Activated naive CD8-positive, alpha-beta T cell treated with anti-CD3 and anti-CD28 coated beads, Interleukin-2, amount 10 ng/mL, durations not matched to agents 7 days and 5 days (primary cell): ENCODE data around the gene ERMAP. TPM values are rescaled to one million over a fixed set of nuclear protein-coding genes. Genes with fewer than 3 reads are reported as not detected.
"Not testable (repeated sequence)": the region's sequence is repeated elsewhere in the genome, so short reads cannot be mapped to it uniquely, and the experiment has no call there.

Experiments
- ATAC-seq: fragments of 150-1000 bp; cut with Tn5 transposase; one replicate; pipeline ENCODE4 v1.10.0; 2021; ENCODE audit warnings: low read depth, moderate library complexity
- POLR2A ChIA-PET: fragments of 350-600 bp; sonication (Branson Sonifier 250); formaldehyde crosslinking; loops from one replicate; lab custom pipeline; 2021; ENCODE audit warnings: antibody characterized with exemption; lab: Charles Lee
- DNase-seq: peaks from one replicate; pipeline ENCODE4 v3.0.0; 2021
- H3K27ac Mint-ChIP-seq: one replicate; pipeline ENCODE4 v1.8.0; 2022; ENCODE audit warnings: mild to moderate bottlenecking, mixed read lengths
- H3K27me3 Mint-ChIP-seq: one replicate; pipeline ENCODE4 v1.8.0; 2022; ENCODE audit warnings: mild to moderate bottlenecking, moderate library complexity, mixed read lengths
- H3K36me3 Mint-ChIP-seq: one replicate; pipeline ENCODE4 v1.8.0; 2021; ENCODE audit warnings: mild to moderate bottlenecking, mixed read lengths
- H3K4me1 Mint-ChIP-seq: one replicate; pipeline ENCODE4 v1.8.0; 2021; ENCODE audit warnings: mixed read lengths
- H3K4me3 Mint-ChIP-seq: one replicate; pipeline ENCODE4 v1.8.0; 2022; ENCODE audit warnings: mild to moderate bottlenecking, moderate library complexity, mixed read lengths
- H3K9me3 Mint-ChIP-seq: one replicate; pipeline ENCODE4 v1.8.0; 2021; ENCODE audit warnings: mixed read lengths
- total RNA-seq, 2 experiments: library from RNA; stranded (reverse); gene quantifications; one replicate each; pipeline ENCODE4 v1.2.3, GENCODE V29; 2021

The ERMAP gene
- total RNA-seq, 2 experiments from 2014 or later: 3.9 to 5.0 TPM

- H3K36me3 Mint-ChIP-seq: peaks cover 11% of the 10 kb centered on the region
- peak within 1 kb of the TSS; percentile 68 for H3K27ac Mint-ChIP-seq
- ATAC-seq (peak; percentile 88), DNase-seq (peak; percentile 65)
- POLR2A ChIA-PET: interaction anchor here (0.6 to 1.9 kb wide), 5 partner anchors 17 to 124 kb away, joined by 3 to 11 read pairs (median 3); partner anchors contain the start of genes C1orf50 and P3H1
- H3K4me1 Mint-ChIP-seq: peaks cover 8% of the 10 kb centered on the region
- H3K9me3 Mint-ChIP-seq: no peaks in the 10 kb centered on the region
- no peaks in the 10 kb centered on the region for H3K27me3 Mint-ChIP-seq
- peak within 1 kb of the TSS; percentile 79 for H3K4me3 Mint-ChIP-seq
Observed at GRCh38 chr1:42784946-42785693, 31.8 kb upstream of the ERMAP start, which contains the start of gene TMEM269. Gene TMEM269 (plus strand): TSS chr1:42784991. CDS start chr1:42789894, 4,903 bp downstream.

- no peak for ATAC-seq
- Mint-ChIP-seq H3K36me3 (peaks cover 5% of the 10 kb centered on the region), H3K27ac (peak overlapping the region; percentile 68), H3K9me3 (no peaks in the 10 kb centered on the region), H3K4me1 (peaks cover 8% of the 10 kb centered on the region), H3K4me3 (peak overlapping the region; percentile 79), H3K27me3 (no peaks in the 10 kb centered on the region)
- POLR2A ChIA-PET: interaction anchor here (1.0 kb wide), 1 partner anchor 24 kb away, joined by 3 read pairs; no protein-coding TSS in a partner anchor
- no peak for DNase-seq
Observed at GRCh38 chr1:42786097-42786496, 30.8 kb upstream of the ERMAP start.

GRCh38 chr1:42788021-42788420, 28.9 kb upstream of the ERMAP start:
- H3K4me1 Mint-ChIP-seq: peaks cover 8% of the 10 kb centered on the region
- POLR2A ChIA-PET: interaction anchor here (1.4 kb wide), 1 partner anchor 21 kb away, joined by 3 read pairs; the partner anchor contains the start of genes C1orf50 and P3H1
- H3K9me3 Mint-ChIP-seq: no peaks in the 10 kb centered on the region
- DNase-seq: no peak
- H3K27ac Mint-ChIP-seq: no peak overlapping the region
- H3K4me3 Mint-ChIP-seq: no peak overlapping the region
- H3K27me3 Mint-ChIP-seq: no peaks in the 10 kb centered on the region
- H3K36me3 Mint-ChIP-seq: no peaks in the 10 kb centered on the region
- ATAC-seq: no peak

- H3K36me3 Mint-ChIP-seq: no peaks in the 10 kb centered on the region
- ATAC-seq (no peak), DNase-seq (no peak)
- peak overlapping the region; percentile 47 for H3K27ac Mint-ChIP-seq
- H3K9me3 Mint-ChIP-seq: no peaks in the 10 kb centered on the region
- H3K4me1 Mint-ChIP-seq: no peaks in the 10 kb centered on the region
- no peaks in the 10 kb centered on the region for H3K27me3 Mint-ChIP-seq
- no peak overlapping the region for H3K4me3 Mint-ChIP-seq
- POLR2A ChIA-PET: interaction anchor here (0.7 kb wide), 1 partner anchor 27 kb away, joined by 3 read pairs; the partner anchor contains the start of genes C1orf50 and P3H1
Observed at GRCh38 chr1:42793824-42794223, 23.1 kb upstream of the ERMAP start.

GRCh38 chr1:42797414-42797813, 19.5 kb upstream of the ERMAP start:
- no peaks in the 10 kb centered on the region for H3K36me3 Mint-ChIP-seq
- no peaks in the 10 kb centered on the region for H3K27me3 Mint-ChIP-seq
- H3K4me1 Mint-ChIP-seq: no peaks in the 10 kb centered on the region
- H3K27ac Mint-ChIP-seq: no peak overlapping the region
- H3K9me3 Mint-ChIP-seq: no peaks in the 10 kb centered on the region
- POLR2A ChIA-PET: interaction anchor here (0.6 kb wide), 1 partner anchor 180 kb away, joined by 3 read pairs; no protein-coding TSS in a partner anchor
- H3K4me3 Mint-ChIP-seq: no peak overlapping the region
- ATAC-seq: no peak
- DNase-seq: no peak

GRCh38 chr1:42797979-42798378, 18.9 kb upstream of the ERMAP start:
- no peak overlapping the region for H3K27ac Mint-ChIP-seq
- POLR2A ChIA-PET: no interaction called here
- H3K4me1 Mint-ChIP-seq: no peaks in the 10 kb centered on the region
- no peak for ATAC-seq
- DNase-seq: no peak
- no peaks in the 10 kb centered on the region for H3K9me3 Mint-ChIP-seq
- H3K4me3 Mint-ChIP-seq: no peak overlapping the region
- H3K36me3 Mint-ChIP-seq: no peaks in the 10 kb centered on the region
- no peaks in the 10 kb centered on the region for H3K27me3 Mint-ChIP-seq

- Mint-ChIP-seq H3K27ac (no peak overlapping the region), H3K4me3 (no peak overlapping the region), H3K4me1 (no peaks in the 10 kb centered on the region), H3K36me3 (peaks cover 10% of the 10 kb centered on the region), H3K9me3 (peaks cover 5% of the 10 kb centered on the region), H3K27me3 (no peaks in the 10 kb centered on the region)
- DNase-seq (no peak), ATAC-seq (no peak)
- POLR2A ChIA-PET: interaction anchor here (1.1 kb wide), 1 partner anchor 14 kb away, joined by 3 read pairs; the partner anchor contains the start of gene ERMAP
Observed at GRCh38 chr1:42801832-42802473, 15.0 kb upstream of the ERMAP start.

- Mint-ChIP-seq H3K36me3 (peaks cover 10% of the 10 kb centered on the region), H3K9me3 (peaks cover 5% of the 10 kb centered on the region), H3K4me3 (no peak overlapping the region), H3K27ac (no peak overlapping the region), H3K27me3 (no peaks in the 10 kb centered on the region), H3K4me1 (peaks cover 7% of the 10 kb centered on the region)
- POLR2A ChIA-PET: interaction anchor here (0.6 to 1.4 kb wide), 2 partner anchors 39 to 278 kb away, joined by 3 to 5 read pairs; partner anchors contain the start of genes C1orf50 and P3H1
- DNase-seq (no peak), ATAC-seq (no peak)
Observed at GRCh38 chr1:42806171-42806570, 10.8 kb upstream of the ERMAP start.

- no peak overlapping the region for H3K4me3 Mint-ChIP-seq
- H3K27me3 Mint-ChIP-seq: no peaks in the 10 kb centered on the region
- no peak overlapping the region for H3K27ac Mint-ChIP-seq
- H3K36me3 Mint-ChIP-seq: peaks cover 10% of the 10 kb centered on the region
- peaks cover 5% of the 10 kb centered on the region for H3K9me3 Mint-ChIP-seq
- ATAC-seq (no peak), DNase-seq (no peak)
- H3K4me1 Mint-ChIP-seq: peaks cover 7% of the 10 kb centered on the region
- POLR2A ChIA-PET: interaction anchor here (0.6 to 1.5 kb wide), 3 partner anchors 10 to 277 kb away, joined by 3 to 5 read pairs (median 4); partner anchors contain the start of genes C1orf50, ERMAP and P3H1
Observed at GRCh38 chr1:42806593-42806992, 10.3 kb upstream of the ERMAP start.

- H3K36me3 Mint-ChIP-seq: peaks cover 10% of the 10 kb centered on the region
- ATAC-seq (no peak), DNase-seq (no peak)
- no peak overlapping the region for H3K4me3 Mint-ChIP-seq
- H3K4me1 Mint-ChIP-seq: peaks cover 7% of the 10 kb centered on the region
- H3K27ac Mint-ChIP-seq: no peak overlapping the region
- POLR2A ChIA-PET: interaction anchor here (0.6 to 1.5 kb wide), 3 partner anchors 9 to 277 kb away, joined by 3 to 5 read pairs (median 4); partner anchors contain the start of genes C1orf50, ERMAP and P3H1
- H3K9me3 Mint-ChIP-seq: peaks cover 5% of the 10 kb centered on the region
- H3K27me3 Mint-ChIP-seq: no peaks in the 10 kb centered on the region
Observed at GRCh38 chr1:42807056-42807668, 9.8 kb upstream of the ERMAP start.

- H3K36me3 Mint-ChIP-seq, H3K27ac Mint-ChIP-seq, ATAC-seq, H3K27me3 Mint-ChIP-seq, H3K4me3 Mint-ChIP-seq, H3K9me3 Mint-ChIP-seq, POLR2A ChIA-PET, DNase-seq: not testable (repeated sequence)
- peaks cover 20% of the 10 kb centered on the region for H3K4me1 Mint-ChIP-seq
Observed at GRCh38 chr1:42814815-42815214, 2.1 kb upstream of the ERMAP start.

GRCh38 chr1:42815941-42816584, 859 bp upstream of the ERMAP start:
- peaks cover 2% of the 10 kb centered on the region for H3K27me3 Mint-ChIP-seq
- DNase-seq: peak; percentile 38
- H3K4me3 Mint-ChIP-seq: peak overlapping the region; percentile 86
- peaks cover 20% of the 10 kb centered on the region for H3K4me1 Mint-ChIP-seq
- H3K36me3 Mint-ChIP-seq: peaks cover 7% of the 10 kb centered on the region
- ATAC-seq: peak; percentile 3
- POLR2A ChIA-PET: interaction anchor here (0.9 to 3.8 kb wide), 7 partner anchors 9 to 50 kb away, joined by 3 to 30 read pairs (median 4); partner anchors contain the start of genes C1orf50, P3H1, TMEM269 and ZNF691
- H3K27ac Mint-ChIP-seq: peak overlapping the region; percentile 87
- H3K9me3 Mint-ChIP-seq: no peaks in the 10 kb centered on the region
